K562 (cell line): Measurements from ENCODE around the gene TCF25. TPM values are rescaled to one million over a fixed set of nuclear protein-coding genes. Genes with fewer than 3 reads are reported as not detected.

ENCODE experiments used
- BDP1 ChIP-seq: IDR thresholded peaks from 3 replicates; pipeline ENCODE4 v1.6.1; 2011; ENCODE audit not compliant: insufficient read length, insufficient read depth
- MIER1 ChIP-seq: fragments of 450-650 bp; IDR thresholded peaks from 2 replicates; pipeline ENCODE4 v1.6.1; 2016; ENCODE audit warnings: antibody characterized with exemption, mild to moderate bottlenecking, low read depth
- PCBP1 ChIP-seq: fragments of 200-400 bp; formaldehyde crosslinking; IDR thresholded peaks from 2 replicates; pipeline ENCODE4 v1.6.1; 2018; ENCODE audit warnings: mild to moderate bottlenecking, low read depth, low read length; ENCODE audit not compliant: poor library complexity, severe bottlenecking
- POLR2AphosphoS5 ChIP-seq: IDR thresholded peaks from 2 replicates; pipeline ENCODE4 v1.6.1; 2011; ENCODE audit warnings: mild to moderate bottlenecking, low read depth, low read length, moderate library complexity; ENCODE audit not compliant: control insufficient read depth, insufficient read depth
- RHOXF2B ChIP-seq: fragments of 250-450 bp; sonication (Bioruptor Pico); conservative IDR thresholded peaks from 2 replicates; pipeline ENCODE4 v1.5.1; 2021
- SETDB1 ChIP-seq: IDR thresholded peaks from one replicate; pipeline ENCODE4 v1.6.1; 2012; ENCODE audit warnings: low read length, control low read depth, inconsistent platforms
- XRCC5 ChIP-seq: fragments of 200-400 bp; formaldehyde crosslinking; IDR thresholded peaks from 2 replicates; pipeline ENCODE4 v1.6.1; 2017; ENCODE audit warnings: low read depth, mild to moderate bottlenecking, low read length
- ZNF239 ChIP-seq: fragments of 250-450 bp; sonication (Bioruptor Pico); IDR thresholded peaks from 2 replicates; pipeline ENCODE4 v1.4.0; 2020; ENCODE audit warnings: mild to moderate bottlenecking
- ZNF431 ChIP-seq: sonication (generic); formaldehyde crosslinking; IDR thresholded peaks from 2 replicates; pipeline ENCODE4 v1.8.0; 2022; ENCODE audit warnings: mild to moderate bottlenecking, missing genetic modification reagents
- ZNF696 ChIP-seq: fragments of 250-450 bp; sonication (Bioruptor Pico); conservative IDR thresholded peaks from 2 replicates; pipeline ENCODE4 v1.4.0; 2020; ENCODE audit warnings: mild to moderate bottlenecking, moderate library complexity
- polyA plus RNA-seq, 8 experiments: library from polyadenylated mRNA; depleted of rRNA in 4 of 8; stranded (reverse) in 5 of 8; unstranded in 3 of 8; fragments of >200 nt; fragmentation: Nextera tagmentation in 2 of 8; fragmentation: Illumina TruSeq in 1 of 8; extraction: Ambion mirVana in 2 of 8; extraction: Trizol in 1 of 8; gene quantifications; 2 replicates each; pipeline versions ENCODE4 v1.2.1 to v1.2.3, GENCODE V29; 2011 to 2014; ENCODE audit warnings: inconsistent platforms in 1 of 8, missing spikeins in 1 of 8
- total RNA-seq, 7 experiments: library from RNA; depleted of rRNA in 6 of 7; stranded (reverse); fragments of >200 nt in 6 of 7; fragmentation: Illumina TruSeq in 2 of 7; extraction: Trizol in 2 of 7; gene quantifications; 2 replicates each; pipeline versions ENCODE4 v1.2.1 to v1.2.3, GENCODE V29; 2011 to 2021; ENCODE audit warnings: low replicate concordance in 1 of 7
- TF ChIP-seq, protein P1 (sequence below): sonication (generic); formaldehyde crosslinking; IDR thresholded peaks from 2 replicates; pipeline ENCODE4 v1.8.0; 2022; ENCODE audit warnings: missing genetic modification reagents, mild to moderate bottlenecking, borderline replicate concordance
- TF ChIP-seq, protein P2 (sequence below): IDR thresholded peaks from 2 replicates; pipeline ENCODE4 v1.6.1; 2011; ENCODE audit warnings: borderline replicate concordance, low read depth, mild to moderate bottlenecking, moderate library complexity, low read length; ENCODE audit not compliant: insufficient read depth, poor library complexity, severe bottlenecking
- TF ChIP-seq, protein P3 (sequence below), 3 experiments: fragments of 200-800 bp in 1 of 3; fragments of 250-450 bp in 1 of 3; fragments of 450-650 bp in 1 of 3; sonication (Bioruptor Pico) in 1 of 3; sonication (Bioruptor generic) in 1 of 3; formaldehyde crosslinking in 1 of 3; IDR thresholded peaks; 2 replicates each; pipeline versions ENCODE4 v1.6.1 to v1.8.0; 2016 to 2022; ENCODE audit warnings: mild to moderate bottlenecking in 2 of 3, missing genetic modification characterization in 2 of 3, missing compliant biosample characterization in 1 of 3, moderate library complexity in 1 of 3
- TF ChIP-seq, protein P4 (sequence below): fragments of 200-800 bp; sonication (Bioruptor generic); IDR thresholded peaks from 2 replicates; pipeline ENCODE4 v1.6.1; 2017; ENCODE audit warnings: missing genetic modification characterization, missing compliant biosample characterization

The TCF25 gene
- total and polyA plus RNA-seq, 9 of the 15 experiments (the other 6 are each of a cell fraction or from before 2014, with no cell fraction given) = 9.0 to 154 (median 83.8) TPM

DNA sequence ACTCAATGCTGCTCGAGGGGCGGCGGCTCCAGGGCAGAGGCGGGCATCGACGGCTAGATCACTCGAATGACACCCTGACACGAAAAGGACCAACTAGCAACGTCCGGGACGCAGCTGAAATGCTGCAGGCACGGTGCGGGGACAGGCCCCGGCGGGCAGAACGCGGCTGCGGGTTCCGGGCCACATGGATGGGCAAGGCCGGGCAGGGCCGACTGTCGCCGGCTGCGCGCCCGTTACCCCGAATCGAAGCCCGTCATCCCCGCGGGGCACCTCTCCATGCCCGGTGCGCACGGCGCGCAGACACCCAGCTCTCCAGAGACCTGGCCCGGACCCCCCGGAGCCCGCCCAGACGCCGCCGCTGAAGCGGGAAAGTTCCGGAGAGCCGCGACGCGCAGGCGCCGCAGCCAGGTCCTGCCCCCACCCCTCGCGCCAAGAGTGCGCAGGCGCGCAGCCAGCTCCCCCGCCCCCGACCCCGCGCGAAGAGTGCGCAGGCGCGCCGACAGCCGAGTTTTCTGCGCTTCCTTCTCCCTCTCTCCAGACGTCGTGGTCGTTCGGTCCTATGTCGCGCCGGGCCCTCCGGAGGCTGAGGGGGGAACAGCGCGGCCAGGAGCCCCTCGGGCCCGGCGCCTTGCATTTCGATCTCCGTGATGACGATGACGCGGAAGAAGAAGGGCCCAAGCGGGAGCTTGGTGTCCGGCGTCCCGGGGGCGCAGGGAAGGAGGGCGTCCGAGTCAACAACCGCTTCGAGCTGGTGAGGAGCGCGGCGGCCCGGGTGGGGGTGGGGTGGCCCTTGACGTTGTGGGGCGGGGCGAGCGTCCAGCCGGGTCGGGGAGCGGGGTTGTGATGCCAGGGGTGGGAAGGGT lies at the start of gene TCF25 (continued):
- TF ChIP-seq, protein P1, sequence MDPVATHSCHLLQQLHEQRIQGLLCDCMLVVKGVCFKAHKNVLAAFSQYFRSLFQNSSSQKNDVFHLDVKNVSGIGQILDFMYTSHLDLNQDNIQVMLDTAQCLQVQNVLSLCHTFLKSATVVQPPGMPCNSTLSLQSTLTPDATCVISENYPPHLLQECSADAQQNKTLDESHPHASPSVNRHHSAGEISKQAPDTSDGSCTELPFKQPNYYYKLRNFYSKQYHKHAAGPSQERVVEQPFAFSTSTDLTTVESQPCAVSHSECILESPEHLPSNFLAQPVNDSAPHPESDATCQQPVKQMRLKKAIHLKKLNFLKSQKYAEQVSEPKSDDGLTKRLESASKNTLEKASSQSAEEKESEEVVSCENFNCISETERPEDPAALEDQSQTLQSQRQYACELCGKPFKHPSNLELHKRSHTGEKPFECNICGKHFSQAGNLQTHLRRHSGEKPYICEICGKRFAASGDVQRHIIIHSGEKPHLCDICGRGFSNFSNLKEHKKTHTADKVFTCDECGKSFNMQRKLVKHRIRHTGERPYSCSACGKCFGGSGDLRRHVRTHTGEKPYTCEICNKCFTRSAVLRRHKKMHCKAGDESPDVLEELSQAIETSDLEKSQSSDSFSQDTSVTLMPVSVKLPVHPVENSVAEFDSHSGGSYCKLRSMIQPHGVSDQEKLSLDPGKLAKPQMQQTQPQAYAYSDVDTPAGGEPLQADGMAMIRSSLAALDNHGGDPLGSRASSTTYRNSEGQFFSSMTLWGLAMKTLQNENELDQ (CRISPR knock-in tag) = no peak
- TF ChIP-seq ZNF696 (CRISPR knock-in tag) = no peak
- TF ChIP-seq, protein P2, sequence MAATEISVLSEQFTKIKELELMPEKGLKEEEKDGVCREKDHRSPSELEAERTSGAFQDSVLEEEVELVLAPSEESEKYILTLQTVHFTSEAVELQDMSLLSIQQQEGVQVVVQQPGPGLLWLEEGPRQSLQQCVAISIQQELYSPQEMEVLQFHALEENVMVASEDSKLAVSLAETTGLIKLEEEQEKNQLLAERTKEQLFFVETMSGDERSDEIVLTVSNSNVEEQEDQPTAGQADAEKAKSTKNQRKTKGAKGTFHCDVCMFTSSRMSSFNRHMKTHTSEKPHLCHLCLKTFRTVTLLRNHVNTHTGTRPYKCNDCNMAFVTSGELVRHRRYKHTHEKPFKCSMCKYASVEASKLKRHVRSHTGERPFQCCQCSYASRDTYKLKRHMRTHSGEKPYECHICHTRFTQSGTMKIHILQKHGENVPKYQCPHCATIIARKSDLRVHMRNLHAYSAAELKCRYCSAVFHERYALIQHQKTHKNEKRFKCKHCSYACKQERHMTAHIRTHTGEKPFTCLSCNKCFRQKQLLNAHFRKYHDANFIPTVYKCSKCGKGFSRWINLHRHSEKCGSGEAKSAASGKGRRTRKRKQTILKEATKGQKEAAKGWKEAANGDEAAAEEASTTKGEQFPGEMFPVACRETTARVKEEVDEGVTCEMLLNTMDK = no peak
- no peak for TF ChIP-seq BDP1
- TF ChIP-seq POLR2AphosphoS5 = peak; percentile 93
- TF ChIP-seq RHOXF2B (CRISPR knock-in tag) = no peak
- no peak for TF ChIP-seq MIER1
- TF ChIP-seq XRCC5 = no peak; the same call in 1 of the 2 replicates
- peak; percentile 21 for TF ChIP-seq PCBP1
- TF ChIP-seq SETDB1 = no peak
- TF ChIP-seq, protein P3, sequence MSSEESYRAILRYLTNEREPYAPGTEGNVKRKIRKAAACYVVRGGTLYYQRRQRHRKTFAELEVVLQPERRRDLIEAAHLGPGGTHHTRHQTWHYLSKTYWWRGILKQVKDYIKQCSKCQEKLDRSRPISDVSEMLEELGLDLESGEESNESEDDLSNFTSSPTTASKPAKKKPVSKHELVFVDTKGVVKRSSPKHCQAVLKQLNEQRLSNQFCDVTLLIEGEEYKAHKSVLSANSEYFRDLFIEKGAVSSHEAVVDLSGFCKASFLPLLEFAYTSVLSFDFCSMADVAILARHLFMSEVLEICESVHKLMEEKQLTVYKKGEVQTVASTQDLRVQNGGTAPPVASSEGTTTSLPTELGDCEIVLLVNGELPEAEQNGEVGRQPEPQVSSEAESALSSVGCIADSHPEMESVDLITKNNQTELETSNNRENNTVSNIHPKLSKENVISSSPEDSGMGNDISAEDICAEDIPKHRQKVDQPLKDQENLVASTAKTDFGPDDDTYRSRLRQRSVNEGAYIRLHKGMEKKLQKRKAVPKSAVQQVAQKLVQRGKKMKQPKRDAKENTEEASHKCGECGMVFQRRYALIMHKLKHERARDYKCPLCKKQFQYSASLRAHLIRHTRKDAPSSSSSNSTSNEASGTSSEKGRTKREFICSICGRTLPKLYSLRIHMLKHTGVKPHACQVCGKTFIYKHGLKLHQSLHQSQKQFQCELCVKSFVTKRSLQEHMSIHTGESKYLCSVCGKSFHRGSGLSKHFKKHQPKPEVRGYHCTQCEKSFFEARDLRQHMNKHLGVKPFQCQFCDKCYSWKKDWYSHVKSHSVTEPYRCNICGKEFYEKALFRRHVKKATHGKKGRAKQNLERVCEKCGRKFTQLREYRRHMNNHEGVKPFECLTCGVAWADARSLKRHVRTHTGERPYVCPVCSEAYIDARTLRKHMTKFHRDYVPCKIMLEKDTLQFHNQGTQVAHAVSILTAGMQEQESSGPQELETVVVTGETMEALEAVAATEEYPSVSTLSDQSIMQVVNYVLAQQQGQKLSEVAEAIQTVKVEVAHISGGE (CRISPR knock-in tag; IDR thresholded peaks at IDR 0.05) = peak in 1 of 3 experiments; percentile 64; a peak in 2 of 6 replicates
- TF ChIP-seq, protein P4, sequence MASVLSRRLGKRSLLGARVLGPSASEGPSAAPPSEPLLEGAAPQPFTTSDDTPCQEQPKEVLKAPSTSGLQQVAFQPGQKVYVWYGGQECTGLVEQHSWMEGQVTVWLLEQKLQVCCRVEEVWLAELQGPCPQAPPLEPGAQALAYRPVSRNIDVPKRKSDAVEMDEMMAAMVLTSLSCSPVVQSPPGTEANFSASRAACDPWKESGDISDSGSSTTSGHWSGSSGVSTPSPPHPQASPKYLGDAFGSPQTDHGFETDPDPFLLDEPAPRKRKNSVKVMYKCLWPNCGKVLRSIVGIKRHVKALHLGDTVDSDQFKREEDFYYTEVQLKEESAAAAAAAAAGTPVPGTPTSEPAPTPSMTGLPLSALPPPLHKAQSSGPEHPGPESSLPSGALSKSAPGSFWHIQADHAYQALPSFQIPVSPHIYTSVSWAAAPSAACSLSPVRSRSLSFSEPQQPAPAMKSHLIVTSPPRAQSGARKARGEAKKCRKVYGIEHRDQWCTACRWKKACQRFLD (CRISPR knock-in tag) = peak; percentile 88; the same call in 1 of the 2 replicates
- no peak for TF ChIP-seq ZNF239 (CRISPR knock-in tag)
- no peak for TF ChIP-seq ZNF431 (CRISPR knock-in tag)
